Esophagus (tissue), 2 donors: ENCODE data around the gene RFC2. TPM values are rescaled to one million over a fixed set of nuclear protein-coding genes. Genes with fewer than 3 reads are reported as not detected.
A peak's percentile ranks its signal among the peaks of the same experiment; 100 is the strongest.
"Not testable (repeated sequence)": the region's sequence is repeated elsewhere in the genome, so short reads cannot be mapped to it uniquely, and the experiment has no call there.

Source experiments
- H3K27ac ChIP-seq, 2 donors: one replicate each; pipeline ENCODE4 v1.5.1; 2013; ENCODE audit warnings: low read depth in 2 of 2, mild to moderate bottlenecking in 2 of 2, inconsistent platforms in 1 of 2, low read length in 1 of 2, moderate library complexity in 1 of 2
- H3K27me3 ChIP-seq, 2 donors: one replicate each; pipeline ENCODE4 v1.6.1; 2013; ENCODE audit warnings: low read length in 2 of 2, control low read depth in 1 of 2, mild to moderate bottlenecking in 1 of 2; ENCODE audit not compliant: insufficient read depth in 2 of 2, control insufficient read depth in 1 of 2
- H3K36me3 ChIP-seq, 2 donors: one replicate each; pipeline ENCODE4 v1.6.1; 2013; ENCODE audit warnings: low read length in 1 of 2; ENCODE audit not compliant: control insufficient read depth in 2 of 2, insufficient read depth in 2 of 2
- H3K4me1 ChIP-seq, 2 donors: one replicate each; pipeline ENCODE4 v1.6.1; 2013; ENCODE audit warnings: low read length in 1 of 2; ENCODE audit not compliant: control insufficient read depth in 2 of 2, insufficient read depth in 2 of 2
- H3K4me3 ChIP-seq, 2 donors: one replicate each; pipeline ENCODE4 v1.5.1; 2013; ENCODE audit warnings: low read length in 2 of 2, mild to moderate bottlenecking in 2 of 2, low read depth in 1 of 2, moderate library complexity in 1 of 2
- H3K9me3 ChIP-seq, 2 donors: one replicate each; pipeline ENCODE4 v1.6.1; 2013; ENCODE audit warnings: mild to moderate bottlenecking in 2 of 2, low read depth in 1 of 2, low read length in 1 of 2, moderate library complexity in 1 of 2; ENCODE audit not compliant: control insufficient read depth in 2 of 2, insufficient read depth in 1 of 2
- WGBS, 2 donors: extraction: QIAGEN DNeasy Blood & Tissue Kit; methylation state at CpG; one replicate each; pipeline ENCODE4 v1.1.7; 2013; 5-methylcytosine and 5-hydroxymethylcytosine counted together
- polyA plus RNA-seq, 2 donors: library from polyadenylated mRNA; stranded (reverse); fragments of 200-250 nt; gene quantifications; one replicate each; pipeline ENCODE4 v1.2.3, GENCODE V29; 2013
- donor health status: healthy with polysubstance abuse.
- donor health status: Bipolar disorder and iron deficiency.

RFC2 gene
- polyA plus RNA-seq, 2 donors, result 20.0 to 26.7 TPM

DNA sequence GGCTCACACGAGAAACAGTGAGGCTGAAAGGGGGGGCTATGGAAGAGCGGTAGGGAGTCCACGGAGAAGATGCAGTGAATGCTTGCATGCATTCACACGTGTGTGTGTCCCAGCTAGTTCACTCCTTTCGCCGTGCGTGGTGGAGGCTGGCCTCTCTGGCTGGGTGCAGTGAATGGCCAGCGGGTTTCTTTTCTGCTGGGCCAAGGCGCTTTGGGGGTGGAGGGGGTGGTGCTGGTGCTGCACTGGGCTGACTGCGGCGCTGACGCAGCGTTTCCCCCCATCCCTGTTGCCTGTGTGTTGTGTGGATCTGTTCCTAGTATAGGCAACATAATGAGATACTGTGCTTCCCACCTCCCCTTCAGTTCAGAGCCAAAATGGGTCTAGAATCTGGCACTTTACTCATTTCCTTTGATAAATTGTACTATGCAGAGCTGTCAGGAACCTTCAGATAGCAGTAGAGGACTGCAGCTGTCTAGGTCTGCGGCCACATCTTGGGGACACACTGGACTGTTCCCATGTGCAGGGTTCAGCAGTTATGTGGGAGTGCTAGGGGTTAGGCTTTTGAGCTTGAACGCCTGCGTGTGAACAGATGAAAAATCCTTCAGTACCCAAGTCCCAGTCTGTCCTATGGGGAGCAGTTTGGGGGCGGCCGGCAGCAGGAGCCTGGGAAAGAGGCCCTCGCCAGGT, 58.1 kb downstream of the RFC2 start:
- WGBS, 2 donors, result 85 to 89% methylated on average over 16 of the region's 19 CpGs
- H3K27me3 ChIP-seq, H3K27ac ChIP-seq, H3K4me3 ChIP-seq, H3K4me1 ChIP-seq, H3K9me3 ChIP-seq: not testable (repeated sequence)
- peaks cover 13 to 28% of the 10 kb centered on the region in 2 donors for H3K36me3 ChIP-seq

DNA sequence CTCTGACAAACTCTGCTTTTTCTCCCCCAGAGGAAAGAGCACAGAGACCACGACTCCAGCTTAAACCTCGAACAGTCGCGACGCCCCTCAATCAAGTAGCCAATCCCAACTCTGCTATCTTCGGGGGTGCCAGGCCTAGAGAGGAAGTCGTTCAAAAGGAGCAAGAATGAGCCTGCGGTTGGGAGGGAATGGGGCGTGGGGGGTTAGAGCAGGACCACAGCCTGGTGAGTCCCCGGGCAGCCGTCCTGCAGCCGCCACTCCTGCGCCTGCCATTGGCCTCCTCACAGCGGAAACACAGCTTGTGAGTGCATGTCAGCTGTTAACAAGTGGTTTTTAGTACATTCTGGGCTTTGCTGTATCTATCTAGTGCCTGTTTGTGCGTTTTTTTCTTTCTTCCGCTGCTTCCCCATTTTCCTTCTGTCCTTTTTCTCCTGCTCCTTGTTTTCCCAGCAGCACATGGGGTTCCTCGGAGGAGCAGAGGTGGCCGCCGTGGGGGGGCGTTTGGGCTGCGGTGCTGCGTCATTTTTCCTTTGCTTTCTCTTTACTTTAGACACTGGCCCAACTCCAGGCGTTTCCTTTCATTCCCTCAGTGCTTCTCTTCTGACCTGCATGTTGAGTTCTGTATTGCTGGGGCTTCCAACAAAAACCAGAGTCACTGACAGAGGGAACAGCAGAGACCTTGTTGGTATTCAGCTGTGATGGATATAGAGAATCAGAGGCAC, 58.9 kb downstream of the RFC2 start:
- H3K4me3 ChIP-seq, H3K9me3 ChIP-seq, H3K27ac ChIP-seq, H3K27me3 ChIP-seq, H3K4me1 ChIP-seq: not testable (repeated sequence)
- H3K36me3 ChIP-seq, result peaks cover 17 to 33% of the 10 kb centered on the region in 2 donors
- 76 to 81% methylated on average over 17 to 19 of the region's 23 CpGs for WGBS, 2 donors

DNA sequence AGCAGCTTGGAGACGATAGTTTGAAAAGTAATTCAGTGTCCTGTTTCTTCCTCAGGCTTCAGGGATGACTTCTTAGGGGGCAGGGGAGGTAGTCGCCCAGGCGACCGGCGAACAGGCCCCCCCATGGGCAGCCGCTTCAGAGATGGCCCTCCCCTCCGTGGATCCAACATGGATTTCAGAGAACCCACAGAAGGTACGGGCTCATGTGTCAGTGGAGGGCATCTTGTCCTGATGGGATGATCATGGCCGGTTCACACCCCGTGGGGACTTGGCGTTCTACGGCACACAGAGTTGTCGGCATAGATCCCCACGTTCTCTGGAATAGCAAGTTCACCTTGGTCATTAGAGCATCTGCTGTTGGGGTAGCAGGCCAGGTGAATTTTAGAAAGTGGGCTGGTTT, 59.5 kb downstream of the RFC2 start:
- no peaks in the 10 kb centered on the region for H3K27me3 ChIP-seq
- H3K36me3 ChIP-seq, result peaks cover 21 to 39% of the 10 kb centered on the region in 2 donors
- H3K4me3 ChIP-seq, result no peak overlapping the region
- H3K4me1 ChIP-seq, result no peaks in the 10 kb centered on the region
- H3K27ac ChIP-seq, result no peak overlapping the region
- 90 to 92% methylated on average over 14 of the region's 14 CpGs for WGBS, 2 donors
- H3K9me3 ChIP-seq, result no peaks in the 10 kb centered on the region

DNA sequence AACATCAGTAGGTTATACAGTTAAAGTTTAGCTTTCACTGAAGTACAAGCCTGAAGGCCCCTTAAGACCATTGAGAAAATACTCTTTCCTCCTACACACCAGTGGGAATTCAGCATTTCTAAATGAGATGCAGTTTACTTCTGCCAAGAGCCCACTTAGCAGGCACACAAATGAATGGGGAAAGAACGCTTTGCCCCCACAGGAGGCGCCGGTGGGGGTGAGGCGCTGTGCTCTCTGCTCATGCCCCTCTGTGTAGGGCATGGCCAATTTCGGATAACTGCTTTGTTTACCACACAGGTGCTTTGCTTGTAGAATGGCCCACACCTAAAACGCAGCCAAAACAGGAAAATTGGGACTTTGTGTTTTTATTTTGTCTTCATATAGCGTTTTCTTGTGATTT, 60.3 kb downstream of the RFC2 start:
- Histone ChIP-seq H3K9me3 (no peaks in the 10 kb centered on the region), H3K4me3 (no peak overlapping the region), H3K4me1 (no peaks in the 10 kb centered on the region), H3K27ac (no peak overlapping the region), H3K27me3 (no peaks in the 10 kb centered on the region), H3K36me3 (peaks cover 23 to 41% of the 10 kb centered on the region in 2 donors)
- WGBS, 2 donors, result 93 to 94% methylated on average over 7 of the region's 7 CpGs

DNA sequence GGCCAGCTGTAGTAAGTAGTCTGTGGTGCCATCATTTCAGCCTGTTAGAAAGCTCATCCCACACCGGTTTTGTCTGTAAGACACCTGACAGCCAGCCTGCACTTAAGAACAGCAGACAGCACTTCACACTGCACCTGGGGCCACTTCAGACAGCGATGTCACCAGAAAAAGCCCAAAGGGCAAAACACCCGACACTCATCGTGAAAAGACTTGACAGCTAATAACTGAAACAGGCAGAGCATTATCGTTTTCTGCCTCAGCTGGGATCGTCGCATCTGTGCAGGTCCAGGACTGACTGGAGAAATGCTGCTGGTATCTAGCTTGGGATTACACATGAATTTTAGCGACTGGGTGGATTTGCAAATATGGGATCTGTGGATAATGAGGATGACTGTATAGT, 61.1 kb downstream of the RFC2 start:
- 82 to 83% methylated on average over 8 of the region's 8 CpGs for WGBS, 2 donors
- H3K36me3 ChIP-seq, result peaks cover 28 to 50% of the 10 kb centered on the region in 2 donors
- no peaks in the 10 kb centered on the region for H3K27me3 ChIP-seq
- H3K4me1 ChIP-seq, result no peaks in the 10 kb centered on the region
- H3K27ac ChIP-seq, result no peak overlapping the region
- no peaks in the 10 kb centered on the region for H3K9me3 ChIP-seq
- no peak overlapping the region for H3K4me3 ChIP-seq

DNA sequence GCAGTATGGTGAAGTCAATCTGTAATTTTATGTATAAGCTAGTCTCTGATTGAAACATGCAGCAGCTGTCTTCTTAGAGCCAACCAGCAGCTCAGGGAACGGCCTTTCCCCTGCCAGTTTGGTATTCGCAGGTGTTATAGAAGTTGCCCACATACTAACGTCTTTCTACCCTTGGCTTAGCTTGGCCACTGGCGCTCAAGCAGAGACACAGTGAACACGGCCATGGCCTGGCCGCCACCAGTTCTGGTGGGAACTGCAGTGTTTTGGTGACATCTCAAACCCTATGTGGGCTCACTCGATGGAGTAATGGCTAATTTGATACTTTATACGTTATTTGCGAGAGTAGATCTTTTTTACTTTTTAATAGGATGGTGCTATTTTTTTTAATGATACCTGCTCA, 63.0 kb downstream of the RFC2 start:
- Histone ChIP-seq H3K36me3 (peaks cover 25 to 43% of the 10 kb centered on the region in 2 donors), H3K27ac (no peak overlapping the region), H3K27me3 (no peaks in the 10 kb centered on the region), H3K4me1 (no peaks in the 10 kb centered on the region), H3K9me3 (no peaks in the 10 kb centered on the region), H3K4me3 (no peak overlapping the region)
- WGBS, 2 donors, result 89 to 90% methylated on average over 9 of the region's 9 CpGs

DNA sequence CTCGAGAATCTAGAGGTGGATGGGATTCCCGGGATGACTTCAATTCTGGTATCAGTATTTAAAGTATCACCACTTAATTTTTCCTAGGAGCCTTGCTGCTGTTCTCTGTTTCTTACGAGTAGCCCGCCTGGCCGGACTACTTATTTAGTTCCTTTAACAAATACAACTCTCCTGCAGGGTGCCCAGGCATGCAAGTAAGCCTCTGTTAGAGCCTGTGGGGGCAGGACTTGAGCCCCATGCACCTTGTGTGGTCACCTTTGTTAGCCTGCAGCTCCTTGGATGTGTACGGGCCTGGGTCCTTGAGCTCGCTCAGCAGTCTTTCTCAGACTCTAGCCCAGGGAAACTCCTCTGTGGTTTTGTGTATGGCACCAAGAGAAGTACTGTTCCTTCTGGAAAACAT, 63.9 kb downstream of the RFC2 start:
- H3K27ac ChIP-seq, result no peak overlapping the region
- H3K36me3 ChIP-seq, result peaks cover 25 to 42% of the 10 kb centered on the region in 2 donors
- no peak overlapping the region for H3K4me3 ChIP-seq
- no peaks in the 10 kb centered on the region for H3K4me1 ChIP-seq
- H3K9me3 ChIP-seq, result no peaks in the 10 kb centered on the region
- WGBS, 2 donors, result 93% methylated on average over 7 of the region's 7 CpGs
- H3K27me3 ChIP-seq, result no peaks in the 10 kb centered on the region

DNA sequence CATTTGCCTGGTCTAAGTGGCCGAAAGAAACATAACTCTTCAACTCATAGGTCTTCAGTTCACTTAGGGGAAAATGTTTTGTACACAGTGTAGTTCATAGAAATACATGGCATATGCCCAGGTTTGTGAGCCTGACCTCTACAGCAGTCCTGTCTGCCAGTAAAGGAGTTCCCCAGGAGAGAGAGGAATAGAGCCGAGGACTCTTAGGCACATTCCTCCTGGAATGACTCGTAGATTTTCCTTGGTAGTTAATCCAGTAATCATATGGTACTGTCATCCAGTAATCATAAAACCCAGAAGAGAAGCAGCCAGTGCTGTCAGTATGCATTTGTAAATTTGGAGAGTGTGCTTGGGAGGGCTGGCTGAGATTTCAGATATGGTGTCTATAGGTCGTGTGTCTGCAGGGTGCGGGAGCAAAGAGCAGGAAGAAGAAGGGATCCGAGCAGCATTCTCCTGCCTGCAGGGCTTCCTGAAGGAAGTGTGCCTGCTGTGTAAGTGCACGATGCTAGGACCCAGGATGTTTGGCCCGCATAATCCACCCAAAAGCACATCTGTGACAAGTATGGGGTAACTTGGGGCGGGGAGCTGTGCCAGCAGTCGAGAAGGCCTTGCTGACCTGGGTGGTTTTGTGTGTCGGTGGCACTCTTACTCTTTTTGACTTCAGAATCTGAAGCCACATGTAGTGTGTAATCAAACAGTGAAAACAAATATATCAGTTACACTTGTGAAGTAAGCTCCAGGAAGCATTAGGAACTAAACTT, 66.1 kb downstream of the RFC2 start:
- Histone ChIP-seq H3K27me3 (no peaks in the 10 kb centered on the region), H3K27ac (peak overlapping the region in 1 of 2 donors; percentile 47), H3K4me3 (no peak overlapping the region), H3K36me3 (peaks cover 20 to 29% of the 10 kb centered on the region in 2 donors), H3K9me3 (no peaks in the 10 kb centered on the region), H3K4me1 (peaks cover 1 to 2% of the 10 kb centered on the region in 2 donors)
- 63 to 68% methylated on average over 11 of the region's 11 CpGs for WGBS, 2 donors

DNA sequence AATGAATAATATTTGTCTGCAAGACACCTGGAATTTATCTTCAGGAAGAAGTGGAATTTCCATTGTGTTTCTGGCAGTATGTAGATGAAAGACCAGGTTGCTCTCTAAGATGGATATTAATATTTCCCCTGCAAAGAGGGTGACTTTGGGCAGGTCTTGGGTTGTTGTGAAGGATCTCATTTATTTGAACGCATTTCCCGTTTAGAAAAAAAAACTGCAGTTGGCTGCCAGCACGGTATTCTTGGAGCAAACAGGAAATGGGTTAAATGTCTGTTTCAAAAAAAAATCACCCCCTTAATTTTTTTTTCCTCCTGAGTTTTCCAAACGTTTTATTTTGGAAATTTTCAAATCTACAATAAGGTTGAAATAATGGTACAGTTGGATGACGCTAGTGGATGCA, 68.6 kb downstream of the RFC2 start:
- Histone ChIP-seq H3K4me3 (no peak overlapping the region), H3K36me3 (peaks cover 16 to 20% of the 10 kb centered on the region in 2 donors), H3K9me3 (no peaks in the 10 kb centered on the region), H3K27me3 (no peaks in the 10 kb centered on the region), H3K4me1 (peaks cover 7 to 10% of the 10 kb centered on the region in 2 donors), H3K27ac (peak overlapping the region in 1 of 2 donors; percentile 52)
- 13% methylated on average over 5 of the region's 5 CpGs for WGBS, 2 donors
